NCI-H1436 (cell line): ENCODE results near the gene COL25A1.
"Not testable (repeated sequence)": the region's sequence is repeated elsewhere in the genome, so short reads cannot be mapped to it uniquely, and the experiment has no call there.

Experiments
- DNase-seq: peaks from one replicate; lab custom pipeline; 2025; lab: John Stamatoyannopoulos, UW

Gene COL25A1

GRCh38 chr4:109169170-109169569 lies 133.3 kb downstream of the COL25A1 start:
- no peak for DNase-seq

GRCh38 chr4:109166586-109166985 lies 135.9 kb downstream of the COL25A1 start:
- no peak for DNase-seq

DNA sequence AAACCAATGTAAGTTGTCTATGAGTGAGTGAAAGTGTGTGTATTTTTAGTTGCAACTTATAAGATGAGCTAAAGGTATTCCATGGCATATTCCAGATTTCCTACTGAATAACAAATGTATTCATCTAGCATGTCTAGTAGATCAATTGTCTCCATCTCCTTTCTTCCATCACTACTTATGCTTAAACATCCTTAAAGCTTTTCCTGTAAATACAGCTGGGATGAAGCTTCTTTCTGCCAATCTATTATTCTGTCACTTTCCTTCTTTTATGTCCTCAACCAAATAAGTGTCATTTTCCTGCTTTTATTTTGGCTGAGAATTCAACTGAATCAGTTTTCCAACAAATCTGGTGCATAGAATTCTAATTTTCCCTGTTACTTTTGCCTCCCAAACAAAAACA lies 136.3 kb downstream of the COL25A1 start:
- no peak for DNase-seq

DNA sequence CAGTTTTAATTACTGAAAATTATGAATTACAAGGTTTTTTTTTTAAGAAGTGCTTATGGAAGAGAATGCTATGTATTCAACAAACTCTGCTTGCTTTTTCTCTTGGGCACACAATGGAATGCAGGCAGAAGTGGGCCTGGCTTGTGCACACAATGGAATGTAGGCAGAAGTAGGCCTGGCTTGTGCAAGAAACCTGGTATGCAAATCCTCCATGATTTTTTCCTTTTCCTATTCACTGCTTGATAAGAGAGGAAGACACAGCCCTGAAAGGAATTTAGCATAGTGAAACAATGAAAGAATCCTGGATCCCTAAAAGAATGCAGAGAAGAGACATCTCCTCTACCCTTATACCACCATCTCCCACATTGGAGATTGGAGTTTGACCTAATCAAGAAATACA lies 138.4 kb downstream of the COL25A1 start:
- no peak for DNase-seq

- no peak for DNase-seq
Observed at GRCh38 chr4:109163493-109163892, 139.0 kb downstream of the COL25A1 start.

DNA sequence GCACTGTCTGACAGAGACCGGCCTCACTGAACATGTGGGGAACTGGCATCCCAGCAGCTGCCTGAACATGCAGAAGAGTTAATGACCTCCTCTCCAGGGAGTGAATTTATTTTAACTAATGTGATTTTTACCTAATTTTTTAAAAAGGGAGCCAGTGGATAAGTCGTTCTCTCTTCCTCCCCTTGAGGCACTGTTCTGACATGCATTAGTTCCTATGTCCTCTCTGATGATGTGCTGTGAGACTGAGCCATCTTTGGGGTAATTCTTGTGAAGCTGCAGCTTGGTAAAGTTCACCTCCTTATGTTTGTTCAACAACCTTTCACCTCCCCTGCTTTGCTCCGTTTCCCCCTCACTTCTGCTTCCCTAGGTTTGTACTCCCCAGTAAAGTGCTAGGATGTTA lies 139.7 kb downstream of the COL25A1 start:
- DNase-seq: no peak

- DNase-seq: no peak
Observed at GRCh38 chr4:109160494-109160893, 142.0 kb downstream of the COL25A1 start.

DNA sequence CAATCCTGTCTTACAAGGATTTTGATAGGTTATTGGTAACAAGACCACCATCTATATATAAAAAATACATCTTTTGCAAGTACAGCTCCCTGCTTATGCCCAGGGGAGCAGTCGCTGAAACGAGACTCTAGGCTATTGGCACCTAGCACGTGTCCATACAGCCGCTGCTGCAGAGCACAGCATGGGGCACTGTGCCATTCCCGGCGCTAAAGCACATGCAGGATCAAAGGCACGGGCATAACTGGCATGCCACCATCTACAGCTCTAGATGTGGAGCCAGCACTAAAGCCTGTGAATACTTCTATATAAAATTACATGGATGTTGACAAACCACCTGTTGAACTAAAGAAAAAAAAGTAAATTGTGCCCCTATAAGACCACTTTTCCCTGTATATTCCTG lies 144.8 kb downstream of the COL25A1 start:
- DNase-seq: no peak

GRCh38 chr4:109157205-109157604 lies 145.3 kb downstream of the COL25A1 start:
- no peak for DNase-seq

- no peak for DNase-seq
Observed at GRCh38 chr4:109156356-109156755, 146.1 kb downstream of the COL25A1 start.

DNA sequence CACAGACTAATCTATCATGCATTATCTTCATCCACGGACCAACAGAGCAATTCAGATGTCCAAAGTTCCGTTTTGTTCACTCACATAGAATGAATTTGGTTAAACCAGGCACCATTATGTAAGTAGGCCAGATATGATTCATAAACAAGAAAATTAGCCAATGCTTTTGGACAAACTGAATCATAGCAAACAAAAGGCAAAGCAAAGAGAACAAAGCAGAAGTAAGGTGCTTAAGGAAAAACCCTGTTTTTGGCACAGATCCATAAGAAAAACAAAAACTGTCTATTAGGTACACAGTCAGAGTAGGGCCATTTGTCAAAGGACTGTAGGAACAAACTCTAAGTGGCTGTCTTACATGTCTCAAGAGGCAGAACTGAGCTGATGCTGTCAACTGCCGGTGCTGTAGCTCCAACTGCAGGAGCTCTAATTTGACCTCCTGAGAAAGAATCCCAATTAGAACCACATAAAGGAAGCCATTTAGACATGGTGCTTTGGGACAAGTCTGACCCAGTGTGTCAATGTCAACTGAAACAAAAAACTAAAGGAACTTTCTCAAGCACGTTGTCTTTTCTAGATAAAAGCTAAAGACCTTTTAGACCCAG lies 146.7 kb downstream of the COL25A1 start:
- DNase-seq: no peak

DNA sequence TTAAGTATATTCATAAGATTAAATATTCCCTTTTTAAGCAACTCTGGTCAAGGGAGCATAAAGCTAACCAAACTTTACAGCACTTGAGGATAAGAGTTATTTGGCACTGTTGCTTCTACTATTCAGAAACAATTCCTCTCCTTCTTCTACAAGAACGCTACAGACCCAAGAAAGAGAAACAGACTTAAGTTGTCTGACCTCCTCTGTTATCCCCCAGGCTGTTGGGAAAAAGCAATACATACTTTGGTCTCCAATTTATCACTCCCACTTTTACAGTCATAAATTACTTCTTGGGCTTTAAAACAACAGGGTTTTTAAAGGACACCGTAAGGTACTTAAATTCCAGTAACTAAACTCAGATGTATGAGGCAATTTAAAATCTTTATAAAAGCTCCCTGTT lies 147.4 kb downstream of the COL25A1 start:
- no peak for DNase-seq

DNA sequence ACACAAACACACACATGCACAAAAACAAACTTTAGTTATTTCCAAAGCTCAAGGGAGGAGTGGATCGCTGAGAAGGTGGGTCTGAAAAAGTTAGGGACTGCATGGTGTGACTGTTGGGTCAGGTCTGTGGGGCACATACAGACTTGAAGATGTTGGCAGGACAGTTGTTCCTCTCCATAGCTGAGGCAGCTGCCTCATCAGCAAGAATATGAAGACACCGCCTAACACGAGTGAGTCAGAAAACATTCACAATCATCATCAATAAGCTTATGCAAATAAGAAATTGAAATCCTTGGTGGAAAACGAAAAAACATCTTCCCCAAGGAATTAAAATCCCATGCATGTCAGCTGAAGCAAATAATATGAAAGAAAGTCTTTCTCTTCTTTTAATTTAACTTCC lies 148.0 kb downstream of the COL25A1 start:
- no peak for DNase-seq

DNA sequence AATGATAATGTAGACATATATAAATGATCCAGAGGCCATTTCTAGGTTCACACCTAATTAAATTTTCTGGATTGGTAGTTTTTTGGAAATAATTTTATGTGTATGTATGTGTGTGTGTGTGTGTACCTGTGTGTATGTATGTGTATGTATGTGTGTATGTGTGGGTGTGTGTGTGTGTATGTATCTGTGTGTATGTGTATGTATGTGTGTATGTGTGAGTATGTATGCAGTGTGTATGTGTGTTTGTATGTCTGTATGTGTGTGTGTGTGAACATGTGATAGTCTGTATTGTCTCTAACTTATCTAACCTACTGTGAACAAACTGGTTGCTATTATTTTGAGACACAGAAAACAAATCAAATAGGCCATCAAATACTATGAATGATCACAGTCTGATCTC lies 152.6 kb downstream of the COL25A1 start:
- no peak for DNase-seq

GRCh38 chr4:109148577-109149075 lies 153.8 kb downstream of the COL25A1 start:
- DNase-seq: no peak

DNA sequence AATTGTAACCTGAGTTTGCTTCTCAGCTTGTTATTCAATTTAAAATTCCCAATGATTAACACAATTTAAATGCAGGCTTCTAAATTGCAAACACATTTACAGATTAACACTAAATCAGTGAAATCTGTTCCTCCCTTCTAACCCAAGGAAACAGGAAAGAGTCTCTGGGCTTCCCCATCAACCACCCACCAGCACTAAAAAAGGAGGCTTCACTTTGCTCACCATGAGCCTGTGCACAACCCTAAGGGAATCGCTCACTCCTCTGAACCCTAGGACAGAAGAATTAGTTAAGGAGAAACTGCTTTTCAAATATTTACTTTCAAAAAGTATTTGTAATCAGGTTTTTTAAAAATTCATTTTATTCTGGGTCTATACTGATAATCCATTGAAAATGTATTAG lies 155.3 kb downstream of the COL25A1 start:
- no peak for DNase-seq

- no peak for DNase-seq
Observed at GRCh38 chr4:109146499-109146898, 156.0 kb downstream of the COL25A1 start.

GRCh38 chr4:109138125-109138524 lies 164.3 kb downstream of the COL25A1 start:
- not testable (repeated sequence) for DNase-seq

DNA sequence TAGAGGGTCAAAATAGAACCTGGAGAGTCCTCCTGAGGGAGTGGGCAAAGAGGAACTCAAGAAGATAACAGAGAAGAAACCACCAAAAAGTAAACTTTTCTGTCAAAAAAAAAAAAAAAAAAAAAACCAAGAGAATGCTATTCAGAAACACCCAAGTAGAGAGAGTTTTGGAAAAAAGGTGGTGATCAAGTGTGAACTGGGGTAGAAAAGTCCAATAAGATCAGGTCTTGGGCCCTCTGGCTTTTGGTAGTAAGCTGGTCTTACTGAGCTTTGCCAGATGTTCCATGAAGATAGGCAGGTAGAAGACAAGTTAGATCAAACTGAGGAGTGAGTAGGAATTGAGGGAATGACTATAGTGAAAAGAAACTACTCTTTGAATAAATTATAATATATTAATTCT lies 167.5 kb downstream of the COL25A1 start:
- DNase-seq: no peak

GRCh38 chr4:109134268-109134667 lies 168.2 kb downstream of the COL25A1 start:
- no peak for DNase-seq

GRCh38 chr4:109131559-109131958 lies 170.9 kb downstream of the COL25A1 start:
- no peak for DNase-seq

DNA sequence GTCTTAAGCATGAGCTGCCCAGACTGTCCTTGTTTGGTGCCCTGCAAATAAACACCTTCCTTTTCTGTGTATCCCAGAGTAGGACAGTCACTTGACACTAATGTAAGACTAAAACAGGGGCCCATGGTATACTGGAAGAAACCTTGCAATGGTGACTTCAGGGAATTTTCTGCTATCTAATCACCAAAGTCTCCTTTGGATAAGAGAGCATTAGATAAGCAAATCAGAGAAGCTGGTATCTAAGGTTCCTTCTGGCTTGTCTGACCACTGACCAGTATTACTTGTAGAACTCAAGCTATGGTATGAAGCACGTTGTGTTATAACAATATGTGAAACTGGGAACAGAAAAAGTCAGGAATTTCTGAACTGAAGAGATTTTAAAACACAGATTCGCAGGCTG lies 173.9 kb downstream of the COL25A1 start:
- DNase-seq: no peak

GRCh38 chr4:109127866-109128265 lies 174.6 kb downstream of the COL25A1 start:
- no peak for DNase-seq

DNA sequence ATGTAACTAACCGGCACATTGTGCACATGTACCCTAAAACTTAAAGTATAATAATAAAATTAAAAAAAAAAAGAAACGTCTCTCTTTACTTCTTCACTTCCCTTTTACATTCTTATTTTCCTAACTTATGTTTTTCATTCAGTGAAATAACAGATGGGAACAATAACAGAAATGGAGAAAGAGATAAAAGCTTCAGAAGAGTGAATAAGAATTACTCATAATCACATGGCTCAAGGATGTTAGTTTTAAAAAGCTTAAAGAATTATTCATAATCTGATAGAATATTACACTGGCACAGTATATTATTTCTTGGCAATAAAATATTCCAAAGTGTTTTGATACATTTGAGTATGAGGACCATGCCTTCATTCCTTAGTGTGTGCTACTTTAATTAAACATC lies 175.6 kb downstream of the COL25A1 start:
- DNase-seq: no peak

DNA sequence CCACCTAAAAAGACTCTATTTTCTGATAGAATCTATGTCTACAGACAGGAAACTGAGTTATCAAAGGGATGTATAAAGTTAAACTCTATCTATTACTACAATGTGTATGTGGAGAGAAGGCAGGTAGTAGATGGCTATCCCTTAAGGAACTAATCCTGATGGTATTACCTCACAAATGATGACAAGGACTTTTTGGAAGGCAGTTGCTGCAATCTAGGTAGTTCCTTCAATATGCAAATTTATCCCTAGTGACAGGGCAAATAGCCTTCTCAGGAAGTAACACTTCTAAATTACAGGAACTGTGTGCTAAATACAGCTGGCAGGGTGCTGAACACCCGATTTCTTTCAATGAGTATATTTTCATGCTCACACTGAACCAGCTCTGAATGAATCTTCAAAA lies 177.4 kb downstream of the COL25A1 start:
- no peak for DNase-seq
